Neural cell (in vitro differentiated cells): ENCODE data around the gene LILRB2.

Experiments used
- SMC3 ChIP-seq: fragments of 450-650 bp; conservative IDR thresholded peaks from 2 replicates; pipeline ENCODE4 v1.6.1; 2014; ENCODE audit warnings: antibody characterized with exemption, mild to moderate bottlenecking, moderate library complexity; ENCODE audit not compliant: poor library complexity
- TAF1 ChIP-seq: IDR thresholded peaks from 2 replicates; pipeline ENCODE4 v1.6.1; 2012; ENCODE audit warnings: low read depth

DNA sequence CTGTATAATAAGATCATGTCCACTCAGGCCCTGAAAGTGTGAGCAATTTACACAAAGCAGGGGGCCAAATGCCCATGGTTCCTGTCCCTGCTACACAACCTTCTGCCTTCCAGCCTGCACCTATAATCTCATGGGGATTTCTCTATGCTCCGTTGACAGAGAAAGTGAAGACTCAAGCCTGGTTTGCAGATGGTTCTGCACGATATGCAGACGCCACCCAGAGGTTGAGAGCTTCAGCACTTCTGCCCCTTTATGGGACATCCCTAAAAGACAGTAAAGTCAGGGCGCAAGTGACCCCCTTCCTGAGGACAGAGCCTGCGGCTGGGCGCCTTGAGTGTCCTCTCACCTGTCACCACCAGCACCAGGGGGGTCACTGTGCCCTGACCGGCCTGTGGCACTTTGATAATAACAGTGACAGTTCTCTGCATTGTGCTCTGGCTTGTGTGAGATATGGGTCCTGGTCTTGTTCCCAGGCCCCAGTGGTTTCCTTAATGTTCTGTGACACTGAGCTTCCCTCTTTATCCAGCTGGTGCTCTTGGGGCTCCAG is 16.9 kb upstream of the LILRB2 start:
- TF ChIP-seq TAF1 (no peak), SMC3 (no peak)
